ENCODE measurements around the gene NKTR.

The NKTR gene

GRCh38 chr3:42651248-42652091, 51.0 kb downstream of the NKTR start:
- no peak for DNase-seq

- DNase-seq, result no peak
These were observed 51.7 kb downstream of the NKTR start for GRCh38 chr3:42652251-42652610.

- no peak for DNase-seq
These were observed 52.3 kb downstream of the NKTR start for GRCh38 chr3:42652611-42653302.

GRCh38 chr3:42653303-42653559, 52.7 kb downstream of the NKTR start:
- no peak for DNase-seq

- DNase-seq, result no peak
These were observed 53.3 kb downstream of the NKTR start, which contains the start of gene ZBTB47 for GRCh38 chr3:42653560-42654330. TSS of gene ZBTB47 (plus strand) at chr3:42653697. CDS start at chr3:42658356, 4,659 bp downstream.

GRCh38 chr3:42654331-42655201, 54.1 kb downstream of the NKTR start:
- no peak for DNase-seq

GRCh38 chr3:42655331-42655888, 54.9 kb downstream of the NKTR start:
- DNase-seq, result no peak

GRCh38 chr3:42655980-42656679, 55.6 kb downstream of the NKTR start:
- no peak for DNase-seq

GRCh38 chr3:42656680-42657610, 56.5 kb downstream of the NKTR start:
- DNase-seq, result no peak

GRCh38 chr3:42657675-42658074, 57.2 kb downstream of the NKTR start:
- DNase-seq, result no peak

- no peak for DNase-seq
These were observed 57.7 kb downstream of the NKTR start for GRCh38 chr3:42658091-42658770.

- DNase-seq, result no peak
These were observed 58.4 kb downstream of the NKTR start for GRCh38 chr3:42658771-42659390.

GRCh38 chr3:42659451-42660130, 59.1 kb downstream of the NKTR start:
- DNase-seq, result no peak

GRCh38 chr3:42660131-42660715, 59.7 kb downstream of the NKTR start:
- no peak for DNase-seq

GRCh38 chr3:42660898-42661297, 60.4 kb downstream of the NKTR start:
- DNase-seq, result no peak

GRCh38 chr3:42661593-42662022, 61.1 kb downstream of the NKTR start:
- DNase-seq, result no peak

GRCh38 chr3:42662037-42662812, 61.7 kb downstream of the NKTR start:
- no peak for DNase-seq
